Mesodermal cell (in vitro differentiated cells): ENCODE data around the gene SCP2.

Source experiments
- H3K27ac ChIP-seq: 2 replicates; pipeline ENCODE4 v1.7.0; 2013; ENCODE audit warnings: mild to moderate bottlenecking, low read depth, low read length, moderate library complexity; ENCODE audit not compliant: severe bottlenecking
- H3K36me3 ChIP-seq: 2 replicates; pipeline ENCODE4 v1.7.1; 2013; ENCODE audit warnings: mild to moderate bottlenecking, low read length, moderate library complexity; ENCODE audit not compliant: control insufficient read depth, insufficient read depth
- H3K4me1 ChIP-seq: one replicate; pipeline ENCODE4 v1.7.1; 2013; ENCODE audit warnings: mild to moderate bottlenecking, low read length; ENCODE audit not compliant: insufficient read depth, control insufficient read depth, poor library complexity, severe bottlenecking
- H3K4me3 ChIP-seq: 2 replicates; pipeline ENCODE4 v1.7.0; 2013; ENCODE audit warnings: low read length, control low read depth, mild to moderate bottlenecking; ENCODE audit not compliant: insufficient read depth, poor library complexity, severe bottlenecking; ENCODE audit errors: extremely low read depth
- H3K9me3 ChIP-seq: 2 replicates; pipeline ENCODE4 v1.7.1; 2013; ENCODE audit warnings: mild to moderate bottlenecking, low read length, moderate library complexity; ENCODE audit not compliant: control insufficient read depth
- WGBS, 2 experiments: methylation state at CpG; one replicate each; pipeline ENCODE4 v1.1.5; 2013; ENCODE audit warnings: missing lambda C conversion rate in 2 of 2; ENCODE audit not compliant: insufficient coverage in 2 of 2; 5-methylcytosine and 5-hydroxymethylcytosine counted together

The SCP2 gene

GRCh38 chr1:53075206-53075605, 148.1 kb downstream of the SCP2 start:
- Histone ChIP-seq H3K4me1 (no peaks in the 10 kb centered on the region), H3K36me3 (no peaks in the 10 kb centered on the region), H3K9me3 (no peaks in the 10 kb centered on the region), H3K27ac (no peak overlapping the region), H3K4me3 (no peak overlapping the region)
- 83 to 95% methylated on average over 3 to 4 of the region's 4 CpGs for WGBS, 2 experiments

- H3K9me3 ChIP-seq, result no peaks in the 10 kb centered on the region
- H3K4me3 ChIP-seq, result no peak overlapping the region
- no peaks in the 10 kb centered on the region for H3K36me3 ChIP-seq
- no peaks in the 10 kb centered on the region for H3K4me1 ChIP-seq
- 94% methylated on average over 6 to 8 of the region's 8 CpGs for WGBS, 2 experiments
- no peak overlapping the region for H3K27ac ChIP-seq
These were observed 148.7 kb downstream of the SCP2 start for GRCh38 chr1:53075761-53076163.

- H3K9me3 ChIP-seq, result no peaks in the 10 kb centered on the region
- H3K27ac ChIP-seq, result no peak overlapping the region
- no peaks in the 10 kb centered on the region for H3K4me1 ChIP-seq
- WGBS, 2 experiments, result 90 to 94% methylated on average over 4 to 8 of the region's 9 CpGs
- H3K36me3 ChIP-seq, result no peaks in the 10 kb centered on the region
- no peak overlapping the region for H3K4me3 ChIP-seq
These were observed 149.1 kb downstream of the SCP2 start for GRCh38 chr1:53076165-53076564.

GRCh38 chr1:53076721-53077598, 149.9 kb downstream of the SCP2 start:
- 90 to 93% methylated on average over 17 to 19 of the region's 19 CpGs for WGBS, 2 experiments
- Histone ChIP-seq H3K4me1 (no peaks in the 10 kb centered on the region), H3K36me3 (no peaks in the 10 kb centered on the region)

GRCh38 chr1:53077599-53077965, 150.5 kb downstream of the SCP2 start:
- no peaks in the 10 kb centered on the region for H3K36me3 ChIP-seq
- no peak overlapping the region for H3K4me3 ChIP-seq
- no peaks in the 10 kb centered on the region for H3K4me1 ChIP-seq
- WGBS, 2 experiments, result 93 to 95% methylated on average over 11 to 12 of the region's 13 CpGs
- no peaks in the 10 kb centered on the region for H3K9me3 ChIP-seq
- H3K27ac ChIP-seq, result no peak overlapping the region

More at GRCh38 chr1:53076721-53077598, 149.9 kb downstream of the SCP2 start:
- Histone ChIP-seq H3K9me3 (no peaks in the 10 kb centered on the region), H3K27ac (no peak overlapping the region), H3K4me3 (no peak overlapping the region)

- WGBS, 2 experiments, result 93 to 94% methylated on average over 36 to 46 of the region's 46 CpGs
- Histone ChIP-seq H3K4me3 (no peak overlapping the region), H3K9me3 (no peaks in the 10 kb centered on the region), H3K4me1 (no peaks in the 10 kb centered on the region), H3K27ac (no peak overlapping the region), H3K36me3 (no peaks in the 10 kb centered on the region)
These were observed 151.4 kb downstream of the SCP2 start for GRCh38 chr1:53078333-53079101.

GRCh38 chr1:53079251-53079650, 152.2 kb downstream of the SCP2 start:
- Histone ChIP-seq H3K36me3 (no peaks in the 10 kb centered on the region), H3K4me1 (no peaks in the 10 kb centered on the region), H3K4me3 (no peak overlapping the region), H3K27ac (no peak overlapping the region), H3K9me3 (no peaks in the 10 kb centered on the region)
- 76 to 86% methylated on average over 4 of the region's 4 CpGs for WGBS, 2 experiments

- WGBS, 2 experiments, result 33 to 54% methylated on average over 1 to 3 of the region's 3 CpGs
- no peaks in the 10 kb centered on the region for H3K9me3 ChIP-seq
- no peak overlapping the region for H3K27ac ChIP-seq
- H3K36me3 ChIP-seq, result no peaks in the 10 kb centered on the region
- no peaks in the 10 kb centered on the region for H3K4me1 ChIP-seq
- H3K4me3 ChIP-seq, result no peak overlapping the region
These were observed 153.0 kb downstream of the SCP2 start for GRCh38 chr1:53080041-53080440.

GRCh38 chr1:53080769-53081168, 153.7 kb downstream of the SCP2 start:
- no peak overlapping the region for H3K27ac ChIP-seq
- 90 to 95% methylated on average over 14 to 15 of the region's 15 CpGs for WGBS, 2 experiments
- no peaks in the 10 kb centered on the region for H3K36me3 ChIP-seq
- H3K4me3 ChIP-seq, result no peak overlapping the region
- H3K9me3 ChIP-seq, result no peaks in the 10 kb centered on the region
- no peaks in the 10 kb centered on the region for H3K4me1 ChIP-seq

- Histone ChIP-seq H3K27ac (no peak overlapping the region), H3K36me3 (no peaks in the 10 kb centered on the region), H3K9me3 (no peaks in the 10 kb centered on the region), H3K4me3 (no peak overlapping the region), H3K4me1 (no peaks in the 10 kb centered on the region)
- 78 to 91% methylated on average over 9 to 10 of the region's 14 CpGs for WGBS, 2 experiments
These were observed 154.4 kb downstream of the SCP2 start for GRCh38 chr1:53081384-53082066.
